K562 (cell line): ENCODE measurements around the gene P4HB. TPM values are rescaled to one million over a fixed set of nuclear protein-coding genes. Genes with fewer than 3 reads are reported as not detected.
A peak's percentile ranks its signal among the peaks of the same experiment; 100 is the strongest.

Experiments
- BMI1 ChIP-seq: fragments of 150-350 bp; IDR thresholded peaks from 2 replicates; pipeline ENCODE4 v1.6.1; 2014; ENCODE audit warnings: low read length
- C11orf30 ChIP-seq: fragments of 450-650 bp; IDR thresholded peaks from 2 replicates; pipeline ENCODE4 v1.6.1; 2016; ENCODE audit warnings: low read depth, mild to moderate bottlenecking
- CSDE1 ChIP-seq, 2 experiments: fragments of 450-650 bp; IDR thresholded peaks; 2 replicates each; pipeline ENCODE4 v1.6.1; 2016; ENCODE audit warnings: mild to moderate bottlenecking in 1 of 2
- DPF2 ChIP-seq: fragments of 450-650 bp; IDR thresholded peaks from 2 replicates; pipeline ENCODE4 v1.6.1; 2016
- E2F6 ChIP-seq, 2 experiments: IDR thresholded peaks; 2 replicates each; pipeline ENCODE4 v1.6.1; 2011; ENCODE audit warnings: borderline replicate concordance in 1 of 2, control low read depth in 1 of 2, low read depth in 1 of 2, low read length in 1 of 2, mild to moderate bottlenecking in 1 of 2, mixed read lengths in 1 of 2, moderate library complexity in 1 of 2; ENCODE audit not compliant: insufficient read depth in 1 of 2, insufficient read length in 1 of 2, poor library complexity in 1 of 2, severe bottlenecking in 1 of 2; ENCODE audit errors: extremely low read depth in 1 of 2
- ELK3 ChIP-seq: fragments of 450-650 bp; formaldehyde crosslinking; IDR thresholded peaks from 2 replicates; pipeline ENCODE4 v1.4.0; 2020; ENCODE audit warnings: mild to moderate bottlenecking
- HDAC8 ChIP-seq: fragments of 450-650 bp; IDR thresholded peaks from 2 replicates; pipeline ENCODE4 v1.6.1; 2016; ENCODE audit warnings: mild to moderate bottlenecking, missing genetic modification characterization, moderate library complexity, missing compliant biosample characterization
- MAX ChIP-seq: sonication (generic); formaldehyde crosslinking; IDR thresholded peaks from 2 replicates; pipeline ENCODE4 v1.9.0; 2022; ENCODE audit warnings: mild to moderate bottlenecking, missing genetic modification reagents
- NR2C1 ChIP-seq, 2 experiments: fragments of 450-650 bp; IDR thresholded peaks; 2 replicates each; pipeline ENCODE4 v1.6.1; 2017; ENCODE audit warnings: mild to moderate bottlenecking in 2 of 2, antibody characterized with exemption in 1 of 2, inconsistent platforms in 1 of 2, missing compliant biosample characterization in 1 of 2, missing genetic modification characterization in 1 of 2
- PHB ChIP-seq: fragments of 250-450 bp; sonication (Bioruptor Pico); IDR thresholded peaks from 2 replicates; pipeline ENCODE4 v1.5.0; 2021
- TBP ChIP-seq: optimal IDR thresholded peaks from 2 replicates; pipeline ENCODE3; 2011; ENCODE audit warnings: low read depth, low read length, improper control_type of control experiment
- TSHZ1 ChIP-seq: fragments of 250-450 bp; sonication (Bioruptor Pico); IDR thresholded peaks from 2 replicates; pipeline ENCODE4 v1.4.0; 2020; ENCODE audit warnings: mild to moderate bottlenecking, moderate library complexity
- ZBED1 ChIP-seq: IDR thresholded peaks from 2 replicates; pipeline ENCODE4 v1.6.1; 2014
- ZNF174 ChIP-seq: fragments of 250-450 bp; sonication (Bioruptor Pico); IDR thresholded peaks from 2 replicates; pipeline ENCODE4 v1.4.0; 2020; ENCODE audit warnings: mild to moderate bottlenecking
- ZSCAN32 ChIP-seq: fragments of 450-650 bp; formaldehyde crosslinking; IDR thresholded peaks from 2 replicates; pipeline ENCODE4 v1.4.0; 2020; ENCODE audit warnings: mild to moderate bottlenecking, moderate library complexity
- polyA plus RNA-seq, 8 experiments: library from polyadenylated mRNA; depleted of rRNA in 4 of 8; stranded (reverse) in 5 of 8; unstranded in 3 of 8; fragments of >200 nt; fragmentation: Nextera tagmentation in 2 of 8; fragmentation: Illumina TruSeq in 1 of 8; extraction: Ambion mirVana in 2 of 8; extraction: Trizol in 1 of 8; gene quantifications; 2 replicates each; pipeline versions ENCODE4 v1.2.1 to v1.2.3, GENCODE V29; 2011 to 2014; ENCODE audit warnings: inconsistent platforms in 1 of 8, missing spikeins in 1 of 8
- total RNA-seq, 7 experiments: library from RNA; depleted of rRNA in 6 of 7; stranded (reverse); fragments of >200 nt in 6 of 7; fragmentation: Illumina TruSeq in 2 of 7; extraction: Trizol in 2 of 7; gene quantifications; 2 replicates each; pipeline versions ENCODE4 v1.2.1 to v1.2.3, GENCODE V29; 2011 to 2021; ENCODE audit warnings: low replicate concordance in 1 of 7

Gene P4HB
- total and polyA plus RNA-seq, 9 of the 15 experiments (the other 6 are each of a cell fraction or from before 2014, with no cell fraction given) = 4.4 to 645 (median 325) TPM

- TF ChIP-seq ELK3 (CRISPR knock-in tag) = no peak
- TF ChIP-seq C11orf30 = no peak
- TF ChIP-seq ZNF174 (CRISPR knock-in tag) = no peak
- no peak for TF ChIP-seq ZSCAN32
- TF ChIP-seq MAX (CRISPR knock-in tag) = no peak
- TF ChIP-seq TBP = no peak
- TF ChIP-seq DPF2 = no peak
- no peak for TF ChIP-seq PHB
- TF ChIP-seq CSDE1 (IDR thresholded peaks at IDR 0.05) = no peak
- no peak for TF ChIP-seq HDAC8 (tag)
- no peak for TF ChIP-seq BMI1
- TF ChIP-seq ZBED1 = no peak
- no peak for TF ChIP-seq TSHZ1 (CRISPR knock-in tag)
- peak in 1 of 2 experiments; percentile 3 for TF ChIP-seq E2F6 (IDR thresholded peaks at IDR 0.05; ENCODE audit: borderline replicate concordance in 1 of 2, extremely low read depth in 1 of 2, insufficient read depth in 1 of 2, insufficient read length in 1 of 2, low read depth in 1 of 2, low read length in 1 of 2, poor library complexity in 1 of 2, severe bottlenecking in 1 of 2)
- TF ChIP-seq NR2C1 (IDR thresholded peaks at IDR 0.05) = no peak
- TF ChIP-seq NR2C1 (tag; IDR thresholded peaks at IDR 0.05) = 0 out of 2 replicates have a peak, but pooled peaks have one; percentile 20
- TF ChIP-seq, all 486 proteins: peak for 10
These were observed 28.8 kb downstream of the P4HB start (continued) for GRCh38 chr17:81831563-81831956.
